Stimulated activated CD8-positive, alpha-beta memory T cell treated with anti-CD3 and anti-CD28 coated beads, Interleukin-4, amount 100 ng/mL, for 4 hours (primary cell): ENCODE measurements around the gene LAIR2.
"Not testable (repeated sequence)": the region's sequence is repeated elsewhere in the genome, so short reads cannot be mapped to it uniquely, and the experiment has no call there.

Experiments
- DNase-seq, 2 donors: peaks; one replicate each; pipeline ENCODE4 v3.0.0-alpha.2; 2020; ENCODE audit warnings: low read depth in 2 of 2, low spot score in 1 of 2

Gene LAIR2

GRCh38 chr19:54492568-54492967, 10.1 kb upstream of the LAIR2 start:
- DNase-seq = no peak

GRCh38 chr19:54493056-54493455, 9.6 kb upstream of the LAIR2 start:
- not testable (repeated sequence) for DNase-seq

GRCh38 chr19:54493967-54494585, 8.6 kb upstream of the LAIR2 start:
- no peak for DNase-seq

- not testable (repeated sequence) for DNase-seq
Observed at GRCh38 chr19:54495284-54495683, 7.3 kb upstream of the LAIR2 start.

GRCh38 chr19:54497747-54498450, 4.7 kb upstream of the LAIR2 start:
- not testable (repeated sequence) for DNase-seq

GRCh38 chr19:54498451-54498772, 4.2 kb upstream of the LAIR2 start:
- DNase-seq = not testable (repeated sequence)

GRCh38 chr19:54505542-54505941, 2.9 kb downstream of the LAIR2 start:
- not testable (repeated sequence) for DNase-seq

GRCh38 chr19:54506079-54506478, 3.4 kb downstream of the LAIR2 start:
- no peak for DNase-seq

GRCh38 chr19:54507038-54507717, 4.5 kb downstream of the LAIR2 start:
- not testable (repeated sequence) for DNase-seq

GRCh38 chr19:54507824-54508223, 5.2 kb downstream of the LAIR2 start:
- no peak for DNase-seq

GRCh38 chr19:54508487-54508886, 5.9 kb downstream of the LAIR2 start:
- not testable (repeated sequence) for DNase-seq

- DNase-seq = not testable (repeated sequence)
Observed at GRCh38 chr19:54509200-54509940, 6.7 kb downstream of the LAIR2 start.

- no peak for DNase-seq
Observed at GRCh38 chr19:54515156-54515555, 12.5 kb downstream of the LAIR2 start.

GRCh38 chr19:54517483-54517882, 14.9 kb downstream of the LAIR2 start:
- no peak for DNase-seq

GRCh38 chr19:54518844-54519243, 16.2 kb downstream of the LAIR2 start:
- DNase-seq = no peak

- no peak for DNase-seq
Observed at GRCh38 chr19:54521022-54521859, 18.6 kb downstream of the LAIR2 start.

GRCh38 chr19:54521860-54522513, 19.4 kb downstream of the LAIR2 start:
- no peak for DNase-seq

- DNase-seq = no peak
Observed at GRCh38 chr19:54523403-54523802, 20.8 kb downstream of the LAIR2 start.

GRCh38 chr19:54525636-54526035, 23.0 kb downstream of the LAIR2 start:
- no peak for DNase-seq

GRCh38 chr19:54526972-54527371, 24.3 kb downstream of the LAIR2 start:
- no peak for DNase-seq
